ENCODE results near the gene CPLANE2. TPM values are rescaled to one million over a fixed set of nuclear protein-coding genes. Genes with fewer than 3 reads are reported as not detected.

Gene CPLANE2
- total RNA-seq, 6 experiments from 2014 or later: 2.2 to 4.4 (median 3.1) TPM

GRCh38 chr1:16213013-16213412 lies 24.0 kb downstream of the CPLANE2 start:
- no peaks in the 10 kb centered on the region for H3K36me3 ChIP-seq
- H3K27ac ChIP-seq: no peak overlapping the region
- intact Hi-C loops (cut with DNase I): no loop called here
- 53% methylated on average over 3 of the region's 3 CpGs for WGBS (ENCODE audit: insufficient coverage, low coverage, low lambda C conversion rate, missing lambda C conversion rate)
- no peaks in the 10 kb centered on the region for H3K9me3 ChIP-seq
- no peak overlapping the region for H3K4me3 ChIP-seq
- H3K27me3 ChIP-seq: no peaks in the 10 kb centered on the region
- peaks cover 0 to 11% (median 0%) of the 10 kb centered on the region in 4 donors for H3K4me1 ChIP-seq
- no peak for ATAC-seq
- no peak for DNase-seq
- TF ChIP-seq POLR2A (IDR thresholded peaks at IDR 0.05) (no peak), CTCF (IDR thresholded peaks at IDR 0.05) (no peak)

- ATAC-seq (no peak), DNase-seq (peak in 1 of 3 donors; percentile 43)
- 40% methylated on average over 3 of the region's 14 CpGs for WGBS (ENCODE audit: insufficient coverage, low coverage, low lambda C conversion rate, missing lambda C conversion rate)
- Histone ChIP-seq H3K27me3 (no peaks in the 10 kb centered on the region), H3K36me3 (no peaks in the 10 kb centered on the region), H3K27ac (no peak within 1 kb of the TSS), H3K9me3 (no peaks in the 10 kb centered on the region), H3K4me3 (no peak within 1 kb of the TSS), H3K4me1 (peaks cover 0 to 7% (median 0%) of the 10 kb centered on the region in 4 donors)
- intact Hi-C loops (cut with DNase I): no loop called here
- TF ChIP-seq CTCF (IDR thresholded peaks at IDR 0.05) (no peak), POLR2A (IDR thresholded peaks at IDR 0.05) (no peak)
These were observed 24.6 kb downstream of the CPLANE2 start, which contains the start of gene ARHGEF19 for GRCh38 chr1:16212251-16212961. Gene ARHGEF19 (minus strand): TSS chr1:16212652. CDS start chr1:16209054, 3,598 bp downstream.

GRCh38 chr1:16211824-16212223 lies 25.2 kb downstream of the CPLANE2 start:
- no peak overlapping the region for H3K4me3 ChIP-seq
- no peak overlapping the region for H3K27ac ChIP-seq
- H3K9me3 ChIP-seq: no peaks in the 10 kb centered on the region
- no peak for TF ChIP-seq POLR2A (IDR thresholded peaks at IDR 0.05)
- H3K4me1 ChIP-seq: peaks cover 0 to 4% (median 0%) of the 10 kb centered on the region in 4 donors
- ATAC-seq (no peak), DNase-seq (no peak)
- 94% methylated on average over 3 of the region's 6 CpGs for WGBS (ENCODE audit: insufficient coverage, low coverage, low lambda C conversion rate, missing lambda C conversion rate)
- no peaks in the 10 kb centered on the region for H3K27me3 ChIP-seq
- intact Hi-C loops (cut with DNase I): no loop called here
- H3K36me3 ChIP-seq: no peaks in the 10 kb centered on the region

- TF ChIP-seq CTCF (IDR thresholded peaks at IDR 0.05) (no peak), POLR2A (IDR thresholded peaks at IDR 0.05) (no peak)
- no peak overlapping the region for H3K4me3 ChIP-seq
- no peaks in the 10 kb centered on the region for H3K27me3 ChIP-seq
- ATAC-seq: no peak
- no peaks in the 10 kb centered on the region for H3K9me3 ChIP-seq
- peaks cover 0 to 6% (median 2%) of the 10 kb centered on the region in 4 donors for H3K4me1 ChIP-seq
- intact Hi-C loops (cut with DNase I): no loop called here
- 94% methylated on average over 2 of the region's 4 CpGs for WGBS (ENCODE audit: insufficient coverage, low coverage, low lambda C conversion rate, missing lambda C conversion rate)
- no peak overlapping the region for H3K27ac ChIP-seq
- H3K36me3 ChIP-seq: no peaks in the 10 kb centered on the region
- DNase-seq: no peak
These were observed 26.4 kb downstream of the CPLANE2 start for GRCh38 chr1:16210581-16210980.

- H3K27ac ChIP-seq: no peak overlapping the region
- no peaks in the 10 kb centered on the region for H3K27me3 ChIP-seq
- no peaks in the 10 kb centered on the region for H3K9me3 ChIP-seq
- H3K36me3 ChIP-seq: no peaks in the 10 kb centered on the region
- intact Hi-C loops (cut with DNase I): loop anchor here in 1 of 2 donors (5.0 kb wide), 1 partner anchor 32 kb away; no protein-coding TSS in a partner anchor
- no peak overlapping the region for H3K4me3 ChIP-seq
- ATAC-seq: no peak
- H3K4me1 ChIP-seq: peaks cover 0 to 6% (median 2%) of the 10 kb centered on the region in 4 donors
- WGBS (ENCODE audit: insufficient coverage, low coverage, low lambda C conversion rate, missing lambda C conversion rate): 60% methylated on average over 1 of the region's 11 CpGs
- DNase-seq: no peak
- TF ChIP-seq POLR2A (IDR thresholded peaks at IDR 0.05) (no peak), CTCF (IDR thresholded peaks at IDR 0.05) (no peak)
These were observed 27.1 kb downstream of the CPLANE2 start for GRCh38 chr1:16209847-16210407.
